Keratinocyte (primary cell): ENCODE results near the gene MTHFD1L. TPM values are rescaled to one million over a fixed set of nuclear protein-coding genes. Genes with fewer than 3 reads are reported as not detected.
A peak's percentile ranks its signal among the peaks of the same experiment; 100 is the strongest.

ENCODE experiments used
- DNase-seq: peaks from one replicate; pipeline ENCODE4 v3.0.0-alpha.2; 2011; ENCODE audit warnings: low read depth, missing footprints, low spot score
- FAIRE-seq: peaks from 2 replicates; lab custom pipeline; 2011; peaks lifted over from hg19 to GRCh38; lab: Jason Lieb, UNC
- H2AFZ ChIP-seq: 2 replicates; pipeline ENCODE4 v1.6.0; 2012; ENCODE audit warnings: low read length, control low read depth, inconsistent platforms; ENCODE audit not compliant: control insufficient read depth
- H3K27ac ChIP-seq: 2 replicates; pipeline ENCODE4 v1.5.1; 2011; ENCODE audit warnings: low read length; ENCODE audit not compliant: control insufficient read depth, insufficient read depth
- H3K27me3 ChIP-seq: 3 replicates; pipeline ENCODE4 v1.6.0; 2011; ENCODE audit warnings: low read length; ENCODE audit not compliant: control insufficient read depth, insufficient read depth; ENCODE audit errors: extremely low read depth
- H3K36me3 ChIP-seq, 2 experiments: 2 replicates in 1 of 2; 3 replicates in 1 of 2; pipeline ENCODE4 v1.5.1; 2011; ENCODE audit warnings: low read length in 2 of 2, mild to moderate bottlenecking in 1 of 2; ENCODE audit not compliant: control insufficient read depth in 2 of 2, insufficient read depth in 2 of 2; ENCODE audit errors: extremely low read depth in 1 of 2
- H3K4me1 ChIP-seq: 3 replicates; pipeline ENCODE4 v1.5.1; 2011; ENCODE audit warnings: low read length; ENCODE audit not compliant: control insufficient read depth, insufficient read depth; ENCODE audit errors: extremely low read depth
- H3K4me2 ChIP-seq: 3 replicates; pipeline ENCODE4 v1.6.0; 2011; ENCODE audit warnings: low read depth, low read length; ENCODE audit not compliant: control insufficient read depth, insufficient read depth; ENCODE audit errors: extremely low read depth
- H3K4me3 ChIP-seq, 3 experiments: fragments of 200-600 bp in 1 of 3; sonication (generic) in 1 of 3; 2 replicates in 2 of 3; 3 replicates in 1 of 3; pipeline ENCODE4 v1.5.1; 2011 to 2016; ENCODE audit warnings: low read length in 3 of 3, mild to moderate bottlenecking in 3 of 3, control low read depth in 2 of 3, inconsistent platforms in 1 of 3, low read depth in 1 of 3, mixed read lengths in 1 of 3, mixed run types in 1 of 3, moderate library complexity in 1 of 3; ENCODE audit not compliant: control insufficient read depth in 2 of 3, insufficient read depth in 2 of 3; ENCODE audit errors: extremely low read depth in 1 of 3
- H3K79me2 ChIP-seq: 2 replicates; pipeline ENCODE4 v1.6.0; 2012; ENCODE audit warnings: low read length; ENCODE audit not compliant: control insufficient read depth, insufficient read depth
- H3K9ac ChIP-seq: 3 replicates; pipeline ENCODE4 v1.6.0; 2011; ENCODE audit warnings: low read length; ENCODE audit not compliant: control insufficient read depth, insufficient read depth; ENCODE audit errors: extremely low read depth
- H3K9me1 ChIP-seq: 3 replicates; pipeline ENCODE4 v1.6.0; 2011; ENCODE audit warnings: low read length; ENCODE audit not compliant: control insufficient read depth, insufficient read depth; ENCODE audit errors: extremely low read depth
- H3K9me3 ChIP-seq: 2 replicates; pipeline ENCODE4 v1.5.1; 2012; ENCODE audit warnings: low read depth, low read length; ENCODE audit not compliant: control insufficient read depth
- H4K20me1 ChIP-seq: 3 replicates; pipeline ENCODE4 v1.6.0; 2011; ENCODE audit warnings: low read length; ENCODE audit not compliant: control insufficient read depth, insufficient read depth; ENCODE audit errors: extremely low read depth
- EZH2 ChIP-seq: IDR thresholded peaks from one replicate; pipeline ENCODE4 v1.6.1; 2012; ENCODE audit warnings: inconsistent platforms, mild to moderate bottlenecking, low read length, moderate library complexity
- dilution Hi-C: fragments of 300-500 bp; cut with MboI; formaldehyde crosslinking; loops from one replicate; pipeline ENCODE4 v1.7.0; 2020; ENCODE audit warnings: low sequenced_read_pairs; ENCODE audit not compliant: extremely low pct_ligation_motif_present
- polyA plus RNA-seq, 5 experiments: library from polyadenylated mRNA; depleted of rRNA in 3 of 5; stranded (reverse) in 3 of 5; stranded (forward) in 1 of 5; unstranded in 1 of 5; fragments of >200 nt; gene quantifications; 1 replicate in 1 of 5; 2 replicates in 3 of 5; 3 replicates in 1 of 5; pipeline versions ENCODE4 v1.2.1 to v1.2.3, GENCODE V29; 2011 to 2012; ENCODE audit warnings: missing spikeins in 2 of 5, low read depth in 1 of 5, low replicate concordance in 1 of 5
- TF ChIP-seq, protein P1 (sequence below), 3 experiments: IDR thresholded peaks in 1 of 3; conservative IDR thresholded peaks in 1 of 3; optimal IDR thresholded peaks in 1 of 3; 2 replicates in 2 of 3; 3 replicates in 1 of 3; pipeline versions ENCODE3 to v1.5.1; 2011; ENCODE audit warnings: low read length in 3 of 3, mild to moderate bottlenecking in 3 of 3, moderate library complexity in 2 of 3, control low read depth in 1 of 3, inconsistent platforms in 1 of 3; ENCODE audit not compliant: insufficient read depth in 2 of 3; ENCODE audit errors: extremely low read depth in 1 of 3

The MTHFD1L gene
- polyA plus RNA-seq, 1 donor (not counting 4 experiments of a cell fraction or from before 2014, with no cell fraction given) = 38.0 TPM

- no peak for FAIRE-seq
- H2AFZ ChIP-seq = peak overlapping the region; percentile 33
Measured at GRCh38 chr6:150866147-150866990, 867 bp downstream of the MTHFD1L start.

DNA sequence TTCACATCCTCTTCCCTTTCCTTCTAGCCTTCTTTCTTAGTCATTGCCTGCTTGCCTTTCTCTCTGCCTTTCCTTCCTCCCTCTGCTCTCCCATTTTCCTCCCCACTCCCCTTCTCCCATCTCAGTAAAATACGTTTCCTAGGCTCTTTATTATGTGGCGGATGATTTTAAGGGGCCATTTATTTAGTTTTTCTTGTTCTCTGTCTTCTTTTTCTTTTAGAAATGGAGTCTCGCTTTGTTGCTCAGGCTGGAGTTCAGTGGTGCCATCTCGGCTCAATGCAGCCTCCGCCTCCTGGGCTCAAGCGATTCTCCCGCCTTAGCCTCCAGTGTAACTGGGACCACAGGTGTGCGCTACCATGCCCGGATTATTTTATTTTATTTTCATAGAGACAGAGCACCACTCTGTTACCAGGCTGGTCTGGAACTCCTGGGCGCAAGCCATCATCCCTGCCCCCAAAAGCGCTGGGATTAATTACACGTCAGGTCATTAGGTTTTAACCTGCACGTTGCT is 1.5 kb downstream of the MTHFD1L start:
- Histone ChIP-seq H4K20me1 (no peaks in the 10 kb centered on the region), H3K4me2 (peak overlapping the region; percentile 59), H3K27me3 (no peaks in the 10 kb centered on the region), H3K79me2 (peaks cover 54% of the 10 kb centered on the region), H3K9me1 (no peaks in the 10 kb centered on the region), H3K9me3 (no peaks in the 10 kb centered on the region), H3K4me3 (peak overlapping the region; percentile 73 to 77 (median 74)), H3K4me1 (peaks cover 7% of the 10 kb centered on the region), H2AFZ (no peak overlapping the region), H3K36me3 (no peaks in the 10 kb centered on the region), H3K9ac (peak overlapping the region; percentile 86), H3K27ac (peak overlapping the region; percentile 69)
- dilution Hi-C loops = no loop called here
- DNase-seq = no peak
- TF ChIP-seq, protein P1, sequence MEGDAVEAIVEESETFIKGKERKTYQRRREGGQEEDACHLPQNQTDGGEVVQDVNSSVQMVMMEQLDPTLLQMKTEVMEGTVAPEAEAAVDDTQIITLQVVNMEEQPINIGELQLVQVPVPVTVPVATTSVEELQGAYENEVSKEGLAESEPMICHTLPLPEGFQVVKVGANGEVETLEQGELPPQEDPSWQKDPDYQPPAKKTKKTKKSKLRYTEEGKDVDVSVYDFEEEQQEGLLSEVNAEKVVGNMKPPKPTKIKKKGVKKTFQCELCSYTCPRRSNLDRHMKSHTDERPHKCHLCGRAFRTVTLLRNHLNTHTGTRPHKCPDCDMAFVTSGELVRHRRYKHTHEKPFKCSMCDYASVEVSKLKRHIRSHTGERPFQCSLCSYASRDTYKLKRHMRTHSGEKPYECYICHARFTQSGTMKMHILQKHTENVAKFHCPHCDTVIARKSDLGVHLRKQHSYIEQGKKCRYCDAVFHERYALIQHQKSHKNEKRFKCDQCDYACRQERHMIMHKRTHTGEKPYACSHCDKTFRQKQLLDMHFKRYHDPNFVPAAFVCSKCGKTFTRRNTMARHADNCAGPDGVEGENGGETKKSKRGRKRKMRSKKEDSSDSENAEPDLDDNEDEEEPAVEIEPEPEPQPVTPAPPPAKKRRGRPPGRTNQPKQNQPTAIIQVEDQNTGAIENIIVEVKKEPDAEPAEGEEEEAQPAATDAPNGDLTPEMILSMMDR (optimal IDR thresholded peaks at IDR 0.05 in 1 of 3, IDR thresholded peaks at IDR 0.05 in 1 of 3, conservative IDR thresholded peaks at IDR 0.05 in 1 of 3; ENCODE audit: extremely low read depth in 1 of 3, insufficient read depth in 2 of 3, low read length in 3 of 3) = no peak
- no peak for TF ChIP-seq EZH2
- no peak for FAIRE-seq

More at GRCh38 chr6:150866147-150866990, 867 bp downstream of the MTHFD1L start:
- peak overlapping the region; percentile 69 for H3K27ac ChIP-seq
- H3K36me3 ChIP-seq = no peaks in the 10 kb centered on the region
- peak overlapping the region; percentile 86 for H3K9ac ChIP-seq
- H4K20me1 ChIP-seq = no peaks in the 10 kb centered on the region
- H3K4me3 ChIP-seq = peak overlapping the region; percentile 73 to 77 (median 74)
- DNase-seq = no peak
- dilution Hi-C loops = no loop called here
- H3K79me2 ChIP-seq = peaks cover 49% of the 10 kb centered on the region
- H3K27me3 ChIP-seq = no peaks in the 10 kb centered on the region
- H3K4me1 ChIP-seq = peaks cover 7% of the 10 kb centered on the region
- H3K4me2 ChIP-seq = peak overlapping the region; percentile 59
- TF ChIP-seq, protein P1 (optimal IDR thresholded peaks at IDR 0.05 in 1 of 3, IDR thresholded peaks at IDR 0.05 in 1 of 3, conservative IDR thresholded peaks at IDR 0.05 in 1 of 3; ENCODE audit: extremely low read depth in 1 of 3, insufficient read depth in 2 of 3, low read length in 3 of 3) = no peak
- TF ChIP-seq EZH2 = no peak
- H3K9me1 ChIP-seq = no peaks in the 10 kb centered on the region
- H3K9me3 ChIP-seq = no peaks in the 10 kb centered on the region
